A673 (cell line): ENCODE results near the gene PRSS23. TPM values are rescaled to one million over a fixed set of nuclear protein-coding genes. Genes with fewer than 3 reads are reported as not detected.
"Not testable (repeated sequence)": the region's sequence is repeated elsewhere in the genome, so short reads cannot be mapped to it uniquely, and the experiment has no call there.

Source experiments
- BruUV-seq: library from RNA; stranded (reverse); fragments of 400-500 nt; replicated peaks from 2 replicates; lab custom pipeline; 2021; lab: Mats Ljungman, UMichigan
- CTCF ChIA-PET: fragments of 300-600 bp; sonication (Branson Sonifier 250); formaldehyde crosslinking; loops from one replicate; lab custom pipeline; 2022; ENCODE audit warnings: antibody characterized with exemption; lab: Charles Lee
- POLR2A ChIA-PET: fragments of 300-600 bp; sonication (Branson Sonifier 250); formaldehyde crosslinking; loops from one replicate; lab custom pipeline; 2022; ENCODE audit warnings: antibody characterized with exemption; ENCODE audit not compliant: low non-redundant PET; lab: Charles Lee
- DNase-seq: peaks from one replicate; pipeline ENCODE4 v3.0.0-alpha.2; 2015; ENCODE audit warnings: low spot score
- H3K27ac ChIP-seq: fragments of 200-600 bp; sonication (generic); 2 replicates; pipeline ENCODE4 v1.5.1; 2016; ENCODE audit warnings: mixed run types, low read depth, mild to moderate bottlenecking, mixed read lengths, antibody characterized with exemption, low read length; ENCODE audit not compliant: poor library complexity, severe bottlenecking
- H3K27me3 ChIP-seq: fragments of 200-600 bp; sonication (generic); replicated peaks from 2 replicates; pipeline ENCODE4 v1.6.1; 2017; ENCODE audit warnings: mixed run types, low read depth, mild to moderate bottlenecking, mixed read lengths, antibody characterized with exemption, low read length; ENCODE audit not compliant: insufficient read depth, poor library complexity
- H3K36me3 ChIP-seq: fragments of 200-600 bp; sonication (generic); 2 replicates; pipeline ENCODE4 v1.6.1; 2016; ENCODE audit warnings: mixed run types, mild to moderate bottlenecking, mixed read lengths, antibody characterized with exemption, low read length; ENCODE audit not compliant: insufficient read depth, poor library complexity, severe bottlenecking
- H3K4me1 ChIP-seq: fragments of 200-600 bp; sonication (generic); 2 replicates; pipeline ENCODE4 v1.6.1; 2017; ENCODE audit warnings: mixed run types, mild to moderate bottlenecking, mixed read lengths, antibody characterized with exemption, low read length; ENCODE audit not compliant: insufficient read depth, poor library complexity, severe bottlenecking
- H3K4me3 ChIP-seq: fragments of 200-600 bp; sonication (generic); 2 replicates; pipeline ENCODE4 v1.5.1; 2016; ENCODE audit warnings: low read depth, mixed run types, mild to moderate bottlenecking, mixed read lengths, low read length; ENCODE audit not compliant: poor library complexity, severe bottlenecking
- H3K9me3 ChIP-seq: fragments of 200-600 bp; sonication (generic); 2 replicates; pipeline ENCODE4 v1.6.1; 2016; ENCODE audit warnings: mixed run types, low read depth, mild to moderate bottlenecking, mixed read lengths, antibody characterized with exemption, low read length; ENCODE audit not compliant: poor library complexity, severe bottlenecking
- EZH2 ChIP-seq: fragments of 200-600 bp; sonication (generic); IDR thresholded peaks from 2 replicates; pipeline ENCODE4 v1.6.1; 2017; ENCODE audit warnings: borderline replicate concordance, low read depth, mild to moderate bottlenecking, mixed read lengths, antibody characterized with exemption, low read length; ENCODE audit not compliant: poor library complexity, severe bottlenecking
- intact Hi-C: fragments of 100-400 bp; cut with micrococcal nuclease; formaldehyde crosslinking; loops from one replicate; pipeline ENCODE4 v1.10.0; 2022; ENCODE audit not compliant: unreplicated experiment
- total RNA-seq: library from RNA; stranded (reverse); gene quantifications from 2 replicates; pipeline ENCODE4 v1.2.3, GENCODE V29; 2021
- TF ChIP-seq, protein P1 (sequence below): fragments of 300-800, 200-600 bp; sonication (generic); conservative IDR thresholded peaks from 2 replicates; pipeline ENCODE4 v1.5.1; 2017; ENCODE audit warnings: low read depth, mild to moderate bottlenecking, antibody characterized with exemption, low read length, moderate library complexity, mixed read lengths

Gene PRSS23
- total RNA-seq, 1 experiment from 2014 or later: 12.1 TPM

GRCh38 chr11:86815726-86816125 is 15.4 kb downstream of the PRSS23 start:
- intact Hi-C loops: loop anchor here (5.0 kb wide), 3 partner anchors 102 to 453 kb away; partner anchors contain the start of gene ME3
- Histone ChIP-seq H3K9me3 (no peaks in the 10 kb centered on the region), H3K27me3 (no peaks in the 10 kb centered on the region), H3K4me3 (no peak overlapping the region), H3K4me1 (peaks cover 26% of the 10 kb centered on the region), H3K27ac (no peak overlapping the region), H3K36me3 (no peaks in the 10 kb centered on the region)
- ChIA-PET POLR2A (no interaction called here), CTCF (no interaction called here)
- no peak for DNase-seq
- BruUV-seq: no TSS peak
- TF ChIP-seq EZH2: no peak
- TF ChIP-seq, protein P1, sequence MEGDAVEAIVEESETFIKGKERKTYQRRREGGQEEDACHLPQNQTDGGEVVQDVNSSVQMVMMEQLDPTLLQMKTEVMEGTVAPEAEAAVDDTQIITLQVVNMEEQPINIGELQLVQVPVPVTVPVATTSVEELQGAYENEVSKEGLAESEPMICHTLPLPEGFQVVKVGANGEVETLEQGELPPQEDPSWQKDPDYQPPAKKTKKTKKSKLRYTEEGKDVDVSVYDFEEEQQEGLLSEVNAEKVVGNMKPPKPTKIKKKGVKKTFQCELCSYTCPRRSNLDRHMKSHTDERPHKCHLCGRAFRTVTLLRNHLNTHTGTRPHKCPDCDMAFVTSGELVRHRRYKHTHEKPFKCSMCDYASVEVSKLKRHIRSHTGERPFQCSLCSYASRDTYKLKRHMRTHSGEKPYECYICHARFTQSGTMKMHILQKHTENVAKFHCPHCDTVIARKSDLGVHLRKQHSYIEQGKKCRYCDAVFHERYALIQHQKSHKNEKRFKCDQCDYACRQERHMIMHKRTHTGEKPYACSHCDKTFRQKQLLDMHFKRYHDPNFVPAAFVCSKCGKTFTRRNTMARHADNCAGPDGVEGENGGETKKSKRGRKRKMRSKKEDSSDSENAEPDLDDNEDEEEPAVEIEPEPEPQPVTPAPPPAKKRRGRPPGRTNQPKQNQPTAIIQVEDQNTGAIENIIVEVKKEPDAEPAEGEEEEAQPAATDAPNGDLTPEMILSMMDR: no peak

GRCh38 chr11:86816251-86816726 is 15.9 kb downstream of the PRSS23 start:
- H3K4me3 ChIP-seq: no peak overlapping the region
- no peak overlapping the region for H3K27ac ChIP-seq
- peak; percentile 78 for DNase-seq
- no TSS peak for BruUV-seq
- H3K9me3 ChIP-seq: no peaks in the 10 kb centered on the region
- ChIA-PET POLR2A (interaction anchor here (0.5 kb wide), 1 partner anchor 93 kb away, joined by 3 read pairs; no protein-coding TSS in a partner anchor), CTCF (interaction anchor here (0.6 kb wide), 1 partner anchor 962 kb away, joined by 3 read pairs; no protein-coding TSS in a partner anchor)
- intact Hi-C loops: loop anchor here (5.0 kb wide), 3 partner anchors 101 to 454 kb away; partner anchors contain the start of gene ME3
- H3K4me1 ChIP-seq: peaks cover 26% of the 10 kb centered on the region
- no peaks in the 10 kb centered on the region for H3K27me3 ChIP-seq
- TF ChIP-seq, protein P1: no peak
- no peak for TF ChIP-seq EZH2
- no peaks in the 10 kb centered on the region for H3K36me3 ChIP-seq

- intact Hi-C loops: loop anchor here (1.0 to 5.0 kb wide), 8 partner anchors 99 to 964 kb away; partner anchors contain the start of genes CCDC83 and ME3
- Histone ChIP-seq H3K27ac (no peak overlapping the region), H3K4me1 (peaks cover 26% of the 10 kb centered on the region), H3K27me3 (no peaks in the 10 kb centered on the region), H3K36me3 (no peaks in the 10 kb centered on the region), H3K4me3 (no peak overlapping the region), H3K9me3 (no peaks in the 10 kb centered on the region)
- DNase-seq: peak; percentile 89
- ChIA-PET POLR2A (no interaction called here), CTCF (no interaction called here)
- no peak for TF ChIP-seq EZH2
- TF ChIP-seq, protein P1: peak; percentile 86
- no TSS peak for BruUV-seq
Measured at GRCh38 chr11:86818462-86819192, 18.3 kb downstream of the PRSS23 start.

DNA sequence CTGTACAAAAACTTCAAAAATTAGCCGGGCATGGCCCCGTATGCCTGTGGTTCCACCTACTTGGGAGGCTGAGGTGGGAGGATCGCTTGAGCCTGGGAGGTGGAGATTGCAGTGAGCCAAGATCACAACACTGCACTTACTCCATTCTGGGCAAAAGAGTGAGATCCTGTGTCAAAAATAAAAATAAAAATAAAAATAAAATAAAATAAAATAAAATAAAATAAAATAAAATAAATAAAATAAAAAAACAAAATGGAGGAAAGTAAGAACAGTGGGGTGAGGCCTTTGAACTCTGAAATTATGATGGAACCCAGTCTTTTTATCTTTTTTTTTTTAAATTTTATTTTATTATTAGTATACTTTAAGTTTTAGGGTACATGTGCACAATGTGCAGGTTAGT is 23.8 kb downstream of the PRSS23 start:
- DNase-seq, H3K27me3 ChIP-seq, H3K4me1 ChIP-seq, BruUV-seq, POLR2A ChIA-PET, H3K27ac ChIP-seq, H3K36me3 ChIP-seq, H3K4me3 ChIP-seq, intact Hi-C loops, CTCF ChIA-PET, H3K9me3 ChIP-seq: not testable (repeated sequence)

DNA sequence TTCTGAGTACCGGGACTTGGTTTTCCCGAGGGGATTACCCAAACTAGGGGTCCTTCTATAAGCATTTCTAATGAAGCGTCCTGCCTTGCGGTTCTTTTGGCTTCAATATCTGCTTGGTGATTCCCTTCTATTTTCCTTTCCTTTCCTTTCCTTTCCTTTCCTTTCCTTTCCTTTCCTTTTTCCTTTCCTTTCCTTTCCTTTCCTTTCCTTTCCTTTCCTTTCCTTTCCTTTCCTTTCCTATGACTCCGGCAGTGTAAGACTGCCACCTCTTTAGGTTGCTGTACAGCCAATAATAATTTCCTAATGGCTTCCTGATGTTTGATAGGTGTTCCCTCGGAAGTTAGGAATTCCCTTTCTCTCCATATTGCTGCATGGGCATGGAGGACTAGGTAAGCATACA is 34.0 kb downstream of the PRSS23 start:
- H3K9me3 ChIP-seq, H3K27me3 ChIP-seq, H3K4me3 ChIP-seq, DNase-seq, CTCF ChIA-PET, H3K27ac ChIP-seq, H3K36me3 ChIP-seq, POLR2A ChIA-PET, intact Hi-C loops, BruUV-seq, H3K4me1 ChIP-seq: not testable (repeated sequence)
